IPS-20b (cell line): ENCODE measurements around the gene MTHFD1L.
A peak's percentile ranks its signal among the peaks of the same experiment; 100 is the strongest.

Source experiments
- H3K27ac ChIP-seq: one replicate; pipeline ENCODE4 v1.5.1; 2013; ENCODE audit warnings: low read length
- H3K27me3 ChIP-seq: 2 replicates; pipeline ENCODE4 v1.6.1; 2013; ENCODE audit warnings: mild to moderate bottlenecking, low read length, inconsistent platforms; ENCODE audit not compliant: insufficient read depth
- H3K36me3 ChIP-seq: 2 replicates; pipeline ENCODE4 v1.6.1; 2013; ENCODE audit warnings: low read depth, mild to moderate bottlenecking, inconsistent platforms, low read length, moderate library complexity; ENCODE audit not compliant: insufficient read depth
- H3K4me1 ChIP-seq: 2 replicates; pipeline ENCODE4 v1.6.1; 2013; ENCODE audit warnings: mild to moderate bottlenecking, control low read depth, inconsistent platforms, low read length, moderate library complexity; ENCODE audit not compliant: insufficient read depth
- H3K4me3 ChIP-seq: 2 replicates; pipeline ENCODE4 v1.5.1; 2013; ENCODE audit warnings: mild to moderate bottlenecking, low read length, inconsistent platforms
- H3K9ac ChIP-seq: 2 replicates; pipeline ENCODE4 v1.6.1; 2013; ENCODE audit warnings: low read depth, mild to moderate bottlenecking, inconsistent platforms, low read length, moderate library complexity
- H3K9me3 ChIP-seq: 2 replicates; pipeline ENCODE4 v1.6.1; 2013; ENCODE audit warnings: mild to moderate bottlenecking, low read depth, low read length, inconsistent platforms; ENCODE audit not compliant: insufficient read depth

The MTHFD1L gene

GRCh38 chr6:150999576-150999975 lies 134.1 kb downstream of the MTHFD1L start:
- no peaks in the 10 kb centered on the region for H3K27me3 ChIP-seq
- peaks cover 14% of the 10 kb centered on the region for H3K36me3 ChIP-seq
- H3K4me1 ChIP-seq, result peaks cover 14% of the 10 kb centered on the region
- H3K9me3 ChIP-seq, result no peaks in the 10 kb centered on the region
- H3K9ac ChIP-seq, result no peak overlapping the region
- no peak overlapping the region for H3K4me3 ChIP-seq
- no peak overlapping the region for H3K27ac ChIP-seq

- Histone ChIP-seq H3K4me1 (peaks cover 16% of the 10 kb centered on the region), H3K4me3 (no peak overlapping the region), H3K27ac (no peak overlapping the region), H3K36me3 (peaks cover 8% of the 10 kb centered on the region; the same call in 1 of the 2 replicates), H3K9ac (no peak overlapping the region), H3K9me3 (no peaks in the 10 kb centered on the region), H3K27me3 (no peaks in the 10 kb centered on the region)
Measured at GRCh38 chr6:151001387-151002056, 136.0 kb downstream of the MTHFD1L start.

- H3K4me1 ChIP-seq, result peaks cover 21% of the 10 kb centered on the region
- no peak overlapping the region for H3K4me3 ChIP-seq
- peaks cover 2% of the 10 kb centered on the region; the same call in 1 of the 2 replicates for H3K36me3 ChIP-seq
- H3K27ac ChIP-seq, result no peak overlapping the region
- H3K9ac ChIP-seq, result no peak overlapping the region
- H3K27me3 ChIP-seq, result no peaks in the 10 kb centered on the region
- no peaks in the 10 kb centered on the region for H3K9me3 ChIP-seq
Measured at GRCh38 chr6:151002057-151002450, 136.6 kb downstream of the MTHFD1L start.

GRCh38 chr6:151002491-151002935 lies 137.0 kb downstream of the MTHFD1L start:
- Histone ChIP-seq H3K36me3 (no peaks in the 10 kb centered on the region), H3K9ac (no peak overlapping the region), H3K4me3 (no peak overlapping the region), H3K9me3 (no peaks in the 10 kb centered on the region), H3K27me3 (no peaks in the 10 kb centered on the region), H3K4me1 (peaks cover 26% of the 10 kb centered on the region), H3K27ac (no peak overlapping the region)

GRCh38 chr6:151004383-151005024 lies 139.0 kb downstream of the MTHFD1L start:
- Histone ChIP-seq H3K9ac (no peak overlapping the region), H3K4me3 (no peak overlapping the region), H3K27me3 (no peaks in the 10 kb centered on the region), H3K36me3 (no peaks in the 10 kb centered on the region), H3K4me1 (peaks cover 36% of the 10 kb centered on the region), H3K9me3 (no peaks in the 10 kb centered on the region), H3K27ac (no peak overlapping the region)

- Histone ChIP-seq H3K9ac (no peak overlapping the region), H3K4me1 (peaks cover 42% of the 10 kb centered on the region), H3K27ac (no peak overlapping the region)
Measured at GRCh38 chr6:151005164-151005563, 139.7 kb downstream of the MTHFD1L start.

GRCh38 chr6:151005896-151006632 lies 140.6 kb downstream of the MTHFD1L start:
- H3K4me3 ChIP-seq, result no peak overlapping the region
- H3K4me1 ChIP-seq, result peaks cover 42% of the 10 kb centered on the region
- H3K9ac ChIP-seq, result no peak overlapping the region
- no peak overlapping the region for H3K27ac ChIP-seq
- no peaks in the 10 kb centered on the region for H3K9me3 ChIP-seq
- H3K27me3 ChIP-seq, result no peaks in the 10 kb centered on the region
- peaks cover 4% of the 10 kb centered on the region; the same call in 1 of the 2 replicates for H3K36me3 ChIP-seq

More at GRCh38 chr6:151005164-151005563, 139.7 kb downstream of the MTHFD1L start:
- no peaks in the 10 kb centered on the region for H3K27me3 ChIP-seq
- H3K9me3 ChIP-seq, result no peaks in the 10 kb centered on the region
- no peak overlapping the region for H3K4me3 ChIP-seq
- peaks cover 2% of the 10 kb centered on the region; the same call in 1 of the 2 replicates for H3K36me3 ChIP-seq

GRCh38 chr6:151007076-151007475 lies 141.6 kb downstream of the MTHFD1L start:
- Histone ChIP-seq H3K27me3 (no peaks in the 10 kb centered on the region), H3K9me3 (no peaks in the 10 kb centered on the region), H3K4me1 (peaks cover 34% of the 10 kb centered on the region), H3K36me3 (peaks cover 6% of the 10 kb centered on the region; the same call in 1 of the 2 replicates), H3K9ac (no peak overlapping the region), H3K4me3 (no peak overlapping the region), H3K27ac (no peak overlapping the region)

GRCh38 chr6:151007922-151008321 lies 142.4 kb downstream of the MTHFD1L start:
- Histone ChIP-seq H3K9ac (no peak overlapping the region), H3K4me1 (peaks cover 34% of the 10 kb centered on the region), H3K27me3 (no peaks in the 10 kb centered on the region), H3K27ac (no peak overlapping the region), H3K36me3 (peaks cover 12% of the 10 kb centered on the region; the same call in 1 of the 2 replicates), H3K9me3 (no peaks in the 10 kb centered on the region), H3K4me3 (no peak overlapping the region)

- Histone ChIP-seq H3K27ac (no peak overlapping the region), H3K36me3 (peaks cover 12% of the 10 kb centered on the region; the same call in 1 of the 2 replicates), H3K4me1 (peaks cover 34% of the 10 kb centered on the region), H3K9ac (no peak overlapping the region), H3K27me3 (no peaks in the 10 kb centered on the region), H3K9me3 (no peaks in the 10 kb centered on the region), H3K4me3 (no peak overlapping the region)
Measured at GRCh38 chr6:151008425-151008824, 142.9 kb downstream of the MTHFD1L start.

GRCh38 chr6:151009576-151009975 lies 144.1 kb downstream of the MTHFD1L start:
- no peaks in the 10 kb centered on the region for H3K27me3 ChIP-seq

More at GRCh38 chr6:151009576-151009975, 144.1 kb downstream of the MTHFD1L start:
- Histone ChIP-seq H3K9me3 (no peaks in the 10 kb centered on the region), H3K9ac (0 out of 2 replicates have a peak overlapping the region, but pooled peaks have one; percentile 39), H3K4me3 (peak overlapping the region; percentile 32; the same call in 1 of the 2 replicates), H3K4me1 (peaks cover 29% of the 10 kb centered on the region), H3K36me3 (peaks cover 22% of the 10 kb centered on the region; the same call in 1 of the 2 replicates), H3K27ac (no peak overlapping the region)
